ENCODE measurements around the gene SYNE1. TPM values are rescaled to one million over a fixed set of nuclear protein-coding genes. Genes with fewer than 3 reads are reported as not detected.
"Not testable (repeated sequence)": the region's sequence is repeated elsewhere in the genome, so short reads cannot be mapped to it uniquely, and the experiment has no call there.

SYNE1 gene
- polyA plus RNA-seq, 3 donors = 16.1 to 50.4 (median 27.0) TPM

DNA sequence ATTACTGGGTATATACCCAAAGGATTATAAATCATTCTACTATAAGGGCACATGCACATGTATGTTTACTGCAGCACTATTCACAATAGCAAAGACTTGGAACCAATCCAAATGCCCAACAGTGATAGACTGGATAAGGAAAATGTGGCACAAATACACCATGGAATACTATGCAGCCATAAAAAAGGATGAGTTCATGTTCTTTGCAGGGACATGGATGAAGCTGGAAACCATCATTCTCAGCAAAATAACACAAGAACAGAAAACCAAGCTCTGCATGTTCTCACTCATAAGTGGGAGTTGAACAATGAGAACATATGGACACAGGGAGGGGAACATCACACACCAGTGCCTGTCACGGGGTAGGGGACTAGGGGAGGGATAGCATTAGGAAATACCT is 123.0 kb downstream of the SYNE1 start:
- not testable (repeated sequence) for H3K27ac ChIP-seq (ENCODE audit: low read depth, low read length)
- WGBS, 3 donors = 89 to 96% (median 96%) methylated on average over 1 of the region's 1 CpG

DNA sequence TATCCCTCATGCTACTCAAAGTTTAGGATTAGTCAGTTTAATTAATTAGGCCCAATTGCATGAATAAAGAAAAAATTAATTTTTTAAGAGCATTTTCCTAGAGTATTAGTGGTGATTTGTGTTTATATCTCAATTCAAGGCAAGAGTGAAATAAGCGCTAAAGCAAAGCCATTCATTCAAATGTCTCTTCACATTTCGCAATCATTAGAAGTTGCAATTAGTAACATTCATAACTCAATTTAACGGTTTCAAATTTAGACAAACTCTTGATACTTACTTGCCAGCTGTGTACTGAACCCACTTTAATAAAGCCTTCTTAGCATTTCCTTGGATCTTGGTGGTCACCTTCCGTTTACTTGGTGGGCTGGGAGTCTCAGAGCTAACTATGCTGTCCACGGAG is 127.2 kb downstream of the SYNE1 start:
- WGBS, 3 donors = 88 to 97% (median 94%) methylated on average over 5 of the region's 5 CpGs

DNA sequence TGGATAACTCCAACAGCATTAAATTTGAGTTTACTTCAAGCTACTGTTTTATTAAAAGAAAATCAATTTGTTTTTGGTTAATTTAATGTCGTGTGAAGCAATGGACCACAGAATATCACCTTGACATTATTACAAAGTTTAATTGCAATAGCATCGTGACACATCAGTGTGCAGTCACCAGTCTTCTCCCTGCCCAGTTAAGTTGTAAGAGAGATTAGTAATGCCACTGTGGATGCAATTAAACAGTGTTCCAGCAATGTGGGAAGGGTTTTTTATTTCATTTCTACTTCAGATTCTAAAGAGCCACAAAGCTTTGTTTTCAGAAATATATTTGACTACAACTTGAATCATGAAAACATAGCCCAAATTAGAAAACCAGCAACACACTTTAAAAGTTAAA is 128.7 kb downstream of the SYNE1 start:
- no peak overlapping the region for H3K27ac ChIP-seq (ENCODE audit: low read depth, low read length)
- 75 to 89% (median 86%) methylated on average over 2 of the region's 2 CpGs for WGBS, 3 donors

More for the DNA sequence above, 127.2 kb downstream of the SYNE1 start:
- no peak overlapping the region for H3K27ac ChIP-seq (ENCODE audit: low read depth, low read length)

DNA sequence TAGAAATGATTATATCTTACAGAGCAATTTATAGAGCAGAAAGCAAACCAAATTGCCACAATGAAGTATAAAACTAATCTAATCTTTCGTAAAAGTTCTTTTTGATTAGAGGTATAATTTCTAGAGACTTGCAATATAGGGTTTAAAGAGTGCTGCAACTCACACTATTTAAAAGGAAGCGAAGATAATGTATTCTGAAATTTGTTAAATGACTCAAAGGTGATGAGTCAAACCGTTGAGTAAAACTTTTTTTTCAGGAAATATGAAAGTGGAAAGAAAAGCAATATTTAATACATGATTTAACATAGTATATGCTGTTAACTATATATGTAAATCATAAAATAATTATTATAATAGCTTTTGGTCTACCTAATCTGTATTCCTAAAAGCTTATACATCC is 133.6 kb downstream of the SYNE1 start:
- H3K27ac ChIP-seq (ENCODE audit: low read depth, low read length) = no peak overlapping the region
- 73 to 84% (median 81%) methylated on average over 3 of the region's 3 CpGs for WGBS, 3 donors

DNA sequence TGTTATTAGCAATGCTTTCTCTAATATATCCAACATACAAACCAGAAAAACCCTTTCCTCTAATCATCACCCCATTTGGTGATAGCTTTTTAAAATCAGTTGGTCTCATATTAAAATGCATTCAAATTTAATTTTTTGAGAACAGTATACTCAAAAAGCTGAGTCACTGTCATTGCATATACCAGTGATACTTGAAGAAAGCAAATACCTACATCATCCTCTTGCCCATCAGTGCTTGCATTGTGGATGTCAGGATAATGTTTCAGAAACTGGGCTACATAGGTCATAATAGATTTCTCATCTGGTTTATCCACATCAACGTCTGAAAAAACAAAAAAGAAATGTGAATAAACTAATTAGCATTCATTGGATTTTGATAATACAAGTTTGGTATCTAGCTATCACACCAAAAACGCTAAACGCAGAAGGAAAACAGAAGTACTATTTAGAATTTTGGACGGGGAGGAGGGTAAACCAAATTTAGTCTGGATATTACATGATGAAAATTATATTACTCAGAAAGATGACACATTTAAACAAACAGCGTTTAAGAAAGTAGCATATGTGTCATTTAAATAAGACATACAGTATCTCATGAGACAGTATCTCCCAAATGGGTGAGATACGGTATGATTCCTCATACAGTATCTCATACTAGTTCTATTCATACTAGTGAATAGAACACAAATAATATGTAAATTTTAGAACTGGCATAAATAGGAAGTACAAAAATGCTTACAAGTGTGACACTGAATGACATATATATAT is 134.6 kb downstream of the SYNE1 start:
- no peak overlapping the region for H3K27ac ChIP-seq (ENCODE audit: low read depth, low read length)
- WGBS, 3 donors = 74 to 90% (median 87%) methylated on average over 6 of the region's 6 CpGs

DNA sequence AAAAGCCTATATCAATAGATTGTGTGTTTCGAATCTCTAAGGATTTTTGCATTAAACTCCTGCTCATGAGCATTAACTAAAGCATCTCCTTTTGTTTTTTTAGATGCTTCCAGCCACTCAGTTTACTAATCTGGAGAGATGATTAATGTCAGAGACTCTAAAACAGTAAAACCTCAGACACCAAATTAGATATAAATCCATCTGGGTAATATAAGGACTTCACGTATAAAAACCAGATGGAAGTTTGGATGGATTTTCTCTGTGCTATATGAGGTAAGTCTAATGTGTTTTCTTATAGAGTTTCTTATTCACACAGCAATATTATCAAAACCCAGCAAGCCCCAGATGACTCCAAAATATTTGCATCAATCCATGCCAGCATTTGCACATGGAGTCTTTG is 137.2 kb downstream of the SYNE1 start:
- H3K27ac ChIP-seq (ENCODE audit: low read depth, low read length) = no peak overlapping the region
- 90 to 100% (median 97%) methylated on average over 2 of the region's 2 CpGs for WGBS, 3 donors

DNA sequence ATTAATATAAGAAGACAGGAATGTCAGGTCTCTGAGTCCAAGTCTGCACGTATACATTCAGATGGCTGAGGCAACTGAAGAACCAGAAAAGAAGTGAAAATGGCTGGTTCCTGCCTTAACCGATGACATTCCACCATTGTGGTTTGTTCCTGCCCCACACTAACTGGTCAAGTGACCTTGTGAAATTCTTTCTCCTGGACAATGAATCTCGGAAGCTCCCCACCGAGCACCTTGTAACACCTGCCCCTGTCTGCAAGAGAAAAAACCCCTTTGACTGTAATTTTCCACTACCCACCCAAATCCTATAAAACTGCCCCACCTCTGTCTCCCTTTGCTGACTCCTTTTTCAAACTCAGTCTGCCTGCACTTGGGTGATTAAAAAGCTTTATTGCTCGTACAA is 140.4 kb downstream of the SYNE1 start:
- no peak overlapping the region for H3K27ac ChIP-seq (ENCODE audit: low read depth, low read length)
- 71 to 93% (median 92%) methylated on average over 5 of the region's 5 CpGs for WGBS, 3 donors

DNA sequence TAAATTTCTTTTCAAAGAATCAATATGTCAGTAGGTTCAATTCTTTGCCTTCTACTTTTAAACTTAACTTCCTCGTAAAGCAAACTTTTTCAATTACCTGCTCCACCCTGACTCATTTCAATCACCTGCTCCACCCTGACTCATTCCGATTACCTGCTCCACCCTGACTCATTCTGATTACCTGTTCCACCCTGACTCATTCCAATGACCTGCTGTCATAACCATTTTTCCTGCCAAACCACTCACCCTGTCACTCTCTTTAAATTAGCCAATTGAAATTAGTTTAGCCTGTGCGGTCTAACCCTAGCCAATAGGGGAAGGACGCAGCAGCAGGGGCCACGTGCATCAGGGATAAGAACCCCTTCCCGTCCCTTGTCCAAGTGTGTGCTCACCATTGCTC is 141.7 kb downstream of the SYNE1 start:
- 80 to 97% (median 96%) methylated on average over 6 of the region's 6 CpGs for WGBS, 3 donors

DNA sequence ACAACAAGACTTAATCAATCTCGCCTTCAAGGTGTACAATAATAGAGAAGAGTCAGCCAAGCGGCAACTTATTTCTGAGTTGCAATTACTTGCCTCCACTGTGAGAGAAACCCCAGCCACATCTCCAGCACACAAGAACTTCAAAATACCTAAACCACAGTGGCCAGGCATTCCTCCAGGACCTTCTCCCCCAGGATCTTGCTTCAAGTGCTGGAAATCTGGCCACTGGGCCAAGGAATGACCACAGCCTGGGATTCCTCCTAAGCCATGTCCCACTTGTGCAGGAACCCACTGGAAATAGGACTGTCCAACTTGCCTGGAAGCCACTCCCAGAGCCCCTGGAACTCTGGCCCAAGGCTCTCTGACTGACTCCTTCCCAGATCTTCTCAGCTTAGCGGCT is 144.9 kb downstream of the SYNE1 start:
- H3K27ac ChIP-seq (ENCODE audit: low read depth, low read length) = not testable (repeated sequence)
- 83 to 95% (median 93%) methylated on average over 3 of the region's 3 CpGs for WGBS, 3 donors

More for the DNA sequence above, 141.7 kb downstream of the SYNE1 start:
- H3K27ac ChIP-seq (ENCODE audit: low read depth, low read length) = not testable (repeated sequence)

DNA sequence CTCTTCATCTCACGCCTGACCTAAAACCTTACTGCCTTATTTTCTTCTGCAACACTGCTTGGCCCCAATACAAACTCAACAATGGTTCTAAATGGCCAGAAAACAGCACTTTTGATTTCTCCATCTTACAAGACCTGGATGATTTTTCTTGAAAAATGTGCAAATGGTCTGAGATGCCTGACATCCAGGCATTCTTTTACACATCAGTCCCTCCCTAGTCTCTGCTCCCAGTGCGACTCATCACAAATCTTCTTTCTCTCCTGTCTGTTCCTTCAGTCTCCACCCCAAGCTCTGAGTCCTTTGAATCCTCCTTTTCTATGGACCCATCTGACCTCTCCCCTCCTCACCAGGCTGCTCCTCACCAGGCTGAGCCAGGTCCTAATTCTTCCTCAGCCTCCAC is 145.7 kb downstream of the SYNE1 start:
- WGBS, 3 donors = 60 to 94% (median 85%) methylated on average over 2 of the region's 2 CpGs

DNA sequence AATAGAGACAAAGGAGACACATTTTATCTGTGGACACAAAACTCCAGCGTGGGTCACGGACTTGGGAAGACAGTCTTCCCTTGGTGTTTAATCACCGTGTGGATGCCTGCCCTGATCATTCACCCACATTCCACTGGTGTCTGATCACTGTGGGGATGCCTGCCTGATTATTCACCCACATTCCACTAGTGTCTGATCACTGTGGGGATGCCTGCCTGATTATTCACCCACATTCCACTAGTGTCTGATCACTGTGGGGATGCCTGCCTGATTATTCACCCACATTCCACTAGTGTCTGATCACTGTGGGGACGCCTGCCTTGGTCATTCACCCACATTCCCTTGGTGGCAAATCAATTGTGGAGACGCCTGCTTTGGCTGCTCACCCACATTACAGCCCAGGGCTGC is 146.2 kb downstream of the SYNE1 start:
- 70 to 85% (median 79%) methylated on average over 5 of the region's 5 CpGs for WGBS, 3 donors
- not testable (repeated sequence) for H3K27ac ChIP-seq (ENCODE audit: low read depth, low read length)

More for the DNA sequence above, 145.7 kb downstream of the SYNE1 start:
- not testable (repeated sequence) for H3K27ac ChIP-seq (ENCODE audit: low read depth, low read length)

DNA sequence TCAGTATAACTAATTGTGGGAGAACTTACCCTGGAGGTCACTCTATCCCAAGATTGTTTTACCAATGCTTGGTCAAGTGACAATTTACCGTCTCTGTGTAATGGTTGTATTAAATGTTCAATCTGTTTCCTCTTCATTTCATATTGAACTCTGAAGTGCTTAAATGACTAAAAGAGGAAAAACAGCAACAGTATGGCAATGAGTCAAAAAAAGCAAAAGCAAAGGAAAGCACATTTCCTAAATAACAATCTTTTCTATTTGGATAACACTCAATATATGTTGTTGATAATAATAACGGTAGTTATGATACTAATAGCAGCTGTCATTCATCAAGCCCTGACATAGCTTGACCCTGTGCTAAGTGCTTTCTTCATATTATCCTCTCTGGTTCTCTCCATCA is 152.4 kb downstream of the SYNE1 start:
- WGBS, 3 donors = 58 to 68% (median 59%) methylated on average over 2 of the region's 2 CpGs
- H3K27ac ChIP-seq (ENCODE audit: low read depth, low read length) = no peak overlapping the region

DNA sequence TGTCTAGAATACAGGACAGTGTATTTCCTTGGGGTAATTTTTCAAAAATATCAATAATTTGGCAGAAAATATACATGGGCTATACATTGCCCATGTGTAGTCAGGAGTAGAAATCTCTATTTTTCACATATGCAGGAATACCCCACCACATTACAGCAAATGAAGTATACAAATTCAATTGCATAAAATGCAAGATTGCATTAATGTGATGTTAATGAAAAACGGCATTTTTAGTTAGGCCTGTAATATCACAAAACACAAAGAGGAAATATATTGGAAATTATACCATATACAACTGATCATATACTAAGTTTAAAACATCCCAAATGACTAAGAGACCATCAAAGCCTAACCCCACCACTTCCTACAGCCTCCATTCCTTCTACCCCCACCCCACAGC is 154.9 kb downstream of the SYNE1 start:
- no peak overlapping the region for H3K27ac ChIP-seq (ENCODE audit: low read depth, low read length)
- 85 to 94% (median 89%) methylated on average over 1 of the region's 1 CpG for WGBS, 3 donors

DNA sequence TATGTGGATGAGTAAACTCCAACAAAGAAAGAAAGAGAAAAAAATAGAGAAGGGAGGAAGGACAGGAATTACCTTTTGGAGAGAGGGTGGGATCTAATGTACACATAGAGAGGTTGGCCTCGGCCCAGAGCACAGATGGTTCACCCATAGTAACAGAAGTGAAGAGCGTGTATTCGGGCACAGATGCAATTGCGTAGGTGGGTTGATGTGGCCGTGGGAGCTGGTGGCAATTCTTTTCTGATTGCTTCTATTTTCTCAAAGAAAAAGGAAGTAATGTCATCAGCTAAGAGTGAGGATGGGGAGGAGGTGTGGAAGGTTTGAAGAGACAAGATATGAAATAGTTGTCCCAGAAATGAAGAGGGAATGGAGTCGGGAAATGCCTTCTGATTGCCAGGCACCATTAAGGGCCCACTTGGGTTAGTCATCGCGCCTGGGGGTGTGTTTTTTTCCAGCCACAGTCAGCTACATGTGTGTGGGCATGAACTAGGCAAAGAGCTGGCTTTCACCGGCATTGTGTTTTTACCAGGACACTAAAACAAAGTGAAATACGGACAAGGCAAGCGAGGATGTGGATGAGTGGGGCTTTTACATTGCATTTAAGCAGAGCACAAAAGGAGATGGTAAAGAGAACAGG is 158.7 kb downstream of the SYNE1 start:
- WGBS, 3 donors = 91 to 96% (median 95%) methylated on average over 11 of the region's 11 CpGs
- H3K27ac ChIP-seq (ENCODE audit: low read depth, low read length) = no peak overlapping the region

DNA sequence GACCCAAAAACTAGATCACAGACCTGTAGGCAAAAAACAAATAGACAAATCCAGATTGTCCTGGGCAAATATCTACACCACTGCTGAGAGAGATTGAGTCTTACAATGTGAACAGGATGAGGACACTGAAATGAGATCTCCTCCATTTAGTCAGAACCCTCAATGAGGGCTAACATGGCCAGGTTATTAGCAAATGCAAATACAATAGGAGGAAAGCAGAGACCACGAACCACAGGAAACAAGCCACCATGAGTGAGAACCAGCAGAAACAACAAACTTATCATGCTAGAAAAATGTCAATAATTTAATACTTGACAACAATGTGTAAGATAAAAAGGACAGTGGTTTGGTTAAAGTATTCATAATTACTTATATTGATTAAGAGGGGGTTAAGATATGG is 162.8 kb downstream of the SYNE1 start:
- no peak overlapping the region for H3K27ac ChIP-seq (ENCODE audit: low read depth, low read length)
- WGBS, 3 donors = 73 to 75% (median 73%) methylated on average over 1 of the region's 1 CpG

DNA sequence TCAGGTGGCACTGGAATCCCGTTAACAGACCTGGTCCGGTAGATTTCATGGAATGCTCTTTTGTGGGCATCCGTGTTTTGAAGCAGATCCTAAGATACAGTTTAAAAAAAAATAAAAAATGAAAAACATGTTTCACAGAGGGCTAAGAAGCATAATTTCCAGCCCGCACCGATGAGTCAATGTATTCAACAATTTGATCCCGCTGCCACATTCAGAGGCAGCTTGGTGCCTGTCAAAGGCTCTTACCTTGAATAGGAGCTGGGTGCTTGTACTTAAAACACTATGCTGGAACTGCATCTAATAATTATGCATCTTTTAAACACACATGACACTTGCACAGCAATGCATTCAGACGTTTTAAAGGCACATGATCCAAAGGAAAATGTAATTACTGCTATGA is 164.8 kb downstream of the SYNE1 start:
- WGBS, 3 donors = 75 to 93% (median 88%) methylated on average over 7 of the region's 7 CpGs
- H3K27ac ChIP-seq (ENCODE audit: low read depth, low read length) = no peak overlapping the region

DNA sequence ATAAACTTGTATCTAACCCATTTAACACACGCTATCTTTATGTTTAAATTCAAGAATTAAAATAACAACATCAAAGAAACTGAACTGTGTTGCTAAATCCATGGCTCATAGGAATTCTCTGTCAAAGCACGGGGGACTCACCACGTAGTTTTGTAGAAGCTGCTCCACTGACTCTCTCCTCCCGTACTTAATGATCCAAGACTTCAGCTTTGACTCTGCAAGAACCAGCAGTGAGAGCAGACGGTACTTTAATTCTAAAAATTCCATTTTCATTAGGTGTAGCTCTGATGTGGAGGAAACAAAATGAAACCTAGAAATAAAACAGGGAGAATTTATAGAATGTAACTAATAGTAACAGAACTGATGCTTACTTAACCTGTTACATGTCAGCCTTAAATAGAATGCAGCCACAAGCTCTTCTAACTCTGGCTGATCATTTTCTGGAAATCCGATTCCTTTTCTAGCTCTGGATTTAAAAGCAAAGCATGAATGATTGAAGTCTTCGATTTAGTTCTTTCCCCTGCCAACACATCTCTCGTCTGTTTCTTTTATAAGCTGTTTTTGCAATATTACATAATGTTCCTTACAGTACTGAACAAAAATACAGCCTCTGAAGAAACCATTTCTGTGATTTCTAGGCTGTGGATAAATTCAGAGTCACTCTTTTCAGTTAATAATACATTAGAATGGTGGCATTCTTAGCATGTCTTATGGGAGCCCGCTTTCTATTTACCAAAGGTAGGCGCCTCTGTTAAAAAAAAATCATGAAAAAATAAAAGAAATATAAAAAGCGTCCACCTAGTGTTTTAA is 165.5 kb downstream of the SYNE1 start:
- H3K27ac ChIP-seq (ENCODE audit: low read depth, low read length) = no peak overlapping the region
- WGBS, 3 donors = 61 to 76% (median 75%) methylated on average over 11 of the region's 11 CpGs

DNA sequence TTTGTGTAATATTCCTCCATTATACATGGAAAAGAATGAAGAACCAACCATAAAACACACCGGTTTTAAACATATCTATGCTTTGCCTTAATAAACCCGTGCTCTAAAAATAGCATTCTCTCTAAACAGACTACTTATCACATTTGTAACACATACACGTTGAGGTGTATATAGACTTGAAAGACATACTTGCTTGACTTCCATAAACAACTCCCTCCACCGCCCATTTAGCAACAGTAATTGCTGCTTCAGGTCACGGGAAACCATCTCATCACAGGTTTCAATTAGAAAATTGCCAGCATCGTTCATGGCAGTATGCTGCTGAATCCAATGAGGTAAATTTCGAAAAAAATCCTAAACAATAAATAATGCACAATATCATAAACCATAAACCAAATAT is 174.0 kb downstream of the SYNE1 start:
- WGBS, 3 donors = 70 to 76% (median 75%) methylated on average over 7 of the region's 7 CpGs
- no peak overlapping the region for H3K27ac ChIP-seq (ENCODE audit: low read depth, low read length)

DNA sequence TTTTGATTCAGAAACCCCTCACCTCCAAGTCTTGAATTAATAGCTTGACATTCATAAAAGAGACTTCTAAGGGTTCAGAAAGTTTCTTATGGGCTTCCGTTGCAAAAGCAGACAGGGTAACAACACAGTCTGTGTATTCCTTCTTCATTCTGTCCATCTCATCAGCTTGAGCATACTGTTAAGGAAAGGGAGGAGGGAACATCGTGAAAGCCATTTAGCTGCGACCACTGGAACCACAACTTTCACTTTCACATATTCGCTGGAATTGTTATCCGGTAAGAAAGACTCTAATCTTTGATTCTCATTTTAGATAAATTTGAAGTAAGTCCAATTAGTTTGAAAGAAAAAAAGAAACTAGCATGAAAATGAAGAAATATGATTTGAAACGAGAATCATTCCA is 174.4 kb downstream of the SYNE1 start:
- no peak overlapping the region for H3K27ac ChIP-seq (ENCODE audit: low read depth, low read length)
- WGBS, 3 donors = 45 to 69% (median 50%) methylated on average over 6 of the region's 6 CpGs

Data from adipose tissue (tissue), 3 donors.